ENCODE results near the gene BMI1.
A peak's percentile ranks its signal among the peaks of the same experiment; 100 is the strongest.
"Not testable (repeated sequence)": the region's sequence is repeated elsewhere in the genome, so short reads cannot be mapped to it uniquely, and the experiment has no call there.

The BMI1 gene

DNA sequence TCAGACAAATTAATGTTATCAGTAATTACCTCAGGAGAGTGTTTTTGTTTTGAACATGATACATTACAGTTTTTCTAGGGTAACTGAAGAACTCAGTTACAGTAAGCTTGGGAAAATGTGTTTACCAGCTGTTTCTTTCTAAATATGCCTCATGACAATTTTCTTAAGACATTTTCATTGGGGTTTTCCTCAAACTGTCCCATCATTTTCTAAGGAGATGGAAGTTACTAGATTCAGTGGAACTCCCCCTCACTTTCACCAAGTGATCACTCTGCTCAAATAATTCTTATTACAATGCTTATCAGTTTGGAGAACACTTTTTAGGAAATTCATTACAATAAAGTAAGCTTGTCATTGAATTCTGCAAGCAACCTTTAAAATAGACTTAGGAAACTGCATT, 18.0 kb downstream of the BMI1 start:
- FAIRE-seq (no peak), DNase-seq (ENCODE audit: low spot score) (no peak)

DNA sequence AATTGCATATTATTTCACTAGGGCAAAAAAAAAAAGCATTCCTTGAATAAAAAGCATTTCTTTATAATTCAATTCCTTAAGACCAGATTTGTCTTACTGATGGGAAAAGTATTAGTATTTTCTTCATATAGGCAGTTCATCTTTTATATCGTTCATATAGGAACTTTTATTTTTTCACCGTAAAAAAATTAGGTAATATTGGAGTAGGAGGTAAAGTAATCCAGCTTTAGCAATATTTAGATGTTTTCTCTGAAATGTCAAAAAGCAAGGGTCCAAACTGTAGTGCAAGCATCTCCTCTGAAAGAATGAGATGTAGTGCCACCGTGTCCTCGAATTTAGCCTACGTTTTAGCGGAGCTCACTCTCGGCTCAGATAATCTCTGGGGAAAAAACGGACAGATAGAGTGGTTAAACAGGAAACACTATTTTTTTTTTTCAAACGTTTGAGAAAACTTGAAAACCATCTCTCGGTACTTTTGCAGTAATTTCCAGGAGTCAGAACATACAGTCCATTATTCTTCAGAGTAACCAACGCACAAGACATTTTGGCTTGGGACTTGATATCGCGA, 18.9 kb downstream of the BMI1 start:
- FAIRE-seq (peak; percentile 63), DNase-seq (ENCODE audit: low spot score) (no peak)

DNA sequence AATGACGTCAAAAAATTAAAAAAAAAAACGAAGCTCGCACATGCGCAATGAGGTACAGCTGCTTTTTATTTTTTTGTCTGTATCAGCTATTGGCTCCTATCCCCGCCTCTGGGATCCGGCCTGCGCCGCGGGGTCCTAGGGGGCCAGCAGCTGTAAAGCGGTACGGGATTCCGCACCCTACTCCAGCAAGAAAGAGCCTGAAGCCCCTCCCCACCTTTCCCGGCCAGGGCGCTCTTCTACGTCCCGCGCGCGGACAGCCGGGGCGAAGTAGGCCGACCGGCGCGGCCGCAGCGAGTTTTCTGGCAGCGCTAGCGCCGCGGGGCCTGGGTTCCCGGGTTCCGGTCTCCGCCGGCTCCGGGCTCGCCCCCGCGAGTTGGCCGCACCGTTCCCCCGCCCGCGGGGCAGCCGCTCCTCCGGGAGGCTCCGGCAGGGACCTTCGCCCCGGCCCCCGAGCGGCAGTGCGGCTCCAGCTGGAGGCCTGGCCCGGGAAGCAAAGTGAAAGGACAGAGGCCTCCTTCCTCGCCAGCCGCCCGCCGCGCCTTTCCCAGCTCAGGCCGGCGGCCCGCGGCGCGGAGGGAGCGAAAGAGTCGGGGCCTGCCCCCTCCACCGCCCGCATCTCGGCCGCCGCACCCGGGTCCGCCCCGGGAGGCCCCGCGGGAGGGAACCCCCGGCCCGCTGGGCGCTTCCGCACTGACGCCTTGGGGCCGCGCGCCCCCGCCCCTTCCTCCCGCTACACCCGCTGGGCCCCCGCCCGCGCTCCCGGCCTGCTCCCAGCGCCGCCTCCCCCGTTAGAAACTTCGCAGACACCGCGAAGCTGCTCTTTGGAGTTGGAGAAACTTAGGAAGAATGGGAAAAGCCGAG, 19.7 kb downstream of the BMI1 start:
- FAIRE-seq = no peak
- DNase-seq (ENCODE audit: low spot score) = peak; percentile 68

DNA sequence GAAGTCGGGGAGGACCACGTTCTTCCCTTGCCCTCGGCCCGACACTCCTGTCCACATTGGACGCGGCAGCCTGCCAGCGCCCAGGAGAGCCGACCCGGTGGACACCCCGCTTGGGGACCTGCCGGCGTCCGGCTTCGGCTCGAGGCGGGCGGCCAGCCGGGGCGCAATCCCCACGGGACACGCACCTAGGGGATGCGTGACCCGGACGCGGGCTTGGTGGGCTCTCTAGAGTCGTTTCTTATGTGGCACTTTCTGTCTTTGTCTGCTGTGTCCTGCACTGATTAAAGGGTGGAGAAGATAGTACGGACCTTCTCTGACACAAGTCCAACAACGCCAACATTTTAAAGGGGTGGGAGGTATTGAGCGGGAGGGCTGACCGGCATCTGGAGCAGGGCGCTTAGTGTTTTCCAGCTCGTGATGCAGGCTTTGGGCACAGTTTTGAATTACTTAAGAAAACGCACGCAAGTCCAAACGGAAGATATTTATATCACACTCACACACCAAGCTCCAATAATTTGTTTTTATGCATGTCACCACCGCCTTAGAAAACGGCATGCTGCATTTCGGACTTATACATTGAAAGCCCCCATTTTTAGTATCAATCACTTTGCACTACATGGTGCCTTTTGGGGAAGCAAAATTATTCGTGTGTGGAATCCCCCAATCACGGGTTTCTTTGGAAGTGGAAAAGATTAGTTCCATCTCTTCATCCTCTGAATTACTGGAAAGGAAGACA, 20.5 kb downstream of the BMI1 start:
- DNase-seq (ENCODE audit: low spot score) (no peak), FAIRE-seq (no peak)

DNA sequence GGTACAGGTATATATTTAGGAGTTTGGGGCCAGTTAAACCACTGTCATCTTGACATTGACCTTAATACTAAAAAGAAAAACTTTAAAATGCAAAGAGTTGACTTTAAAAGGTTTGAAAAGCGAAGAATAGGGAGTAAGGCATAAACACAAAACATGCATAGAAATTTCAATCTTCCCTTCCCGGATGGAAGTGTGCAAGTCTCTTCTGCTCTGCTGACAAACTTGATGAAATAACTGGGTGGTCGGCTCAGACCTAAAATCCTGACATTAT, 21.0 kb downstream of the BMI1 start:
- no peak for FAIRE-seq
- no peak for DNase-seq (ENCODE audit: low spot score)

DNA sequence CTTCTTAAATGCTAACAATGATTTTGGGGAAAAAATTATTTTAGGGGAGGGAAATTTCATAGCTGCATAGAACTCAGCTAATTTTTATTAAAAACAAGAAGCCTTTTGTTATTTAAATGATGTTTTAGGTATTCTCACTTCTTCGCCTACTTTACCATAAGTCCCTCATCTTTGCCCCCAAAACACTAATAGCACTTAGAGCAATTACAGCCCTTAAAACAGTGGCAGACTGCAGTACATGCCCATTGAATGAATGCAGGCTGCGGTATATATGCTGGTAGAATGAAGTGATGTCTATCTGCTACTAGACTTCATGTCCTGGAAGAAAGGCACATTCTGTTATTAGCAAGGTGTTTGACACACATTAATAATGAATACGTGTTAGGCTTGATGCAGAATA, 21.5 kb downstream of the BMI1 start:
- DNase-seq (ENCODE audit: low spot score) (no peak), FAIRE-seq (no peak)

DNA sequence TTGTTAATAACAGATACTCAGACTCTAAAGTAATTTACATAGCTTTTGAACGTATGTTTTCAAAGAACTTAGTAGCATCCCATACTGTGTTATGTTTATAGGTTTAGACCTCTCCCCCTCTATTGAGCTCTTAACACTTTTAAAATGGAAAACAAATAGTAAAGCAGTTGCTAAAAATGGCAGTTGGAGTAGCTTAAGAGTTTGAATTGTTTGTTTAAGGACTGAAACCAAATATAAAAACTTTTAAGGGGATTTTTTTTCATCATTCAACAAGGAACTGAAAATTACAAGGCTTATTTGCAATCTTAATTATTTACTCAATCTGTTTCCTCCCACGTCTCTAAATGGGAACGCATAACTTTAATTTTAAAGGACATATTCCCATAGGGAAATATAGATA, 22.8 kb downstream of the BMI1 start:
- DNase-seq (ENCODE audit: low spot score) = no peak
- no peak for FAIRE-seq

DNA sequence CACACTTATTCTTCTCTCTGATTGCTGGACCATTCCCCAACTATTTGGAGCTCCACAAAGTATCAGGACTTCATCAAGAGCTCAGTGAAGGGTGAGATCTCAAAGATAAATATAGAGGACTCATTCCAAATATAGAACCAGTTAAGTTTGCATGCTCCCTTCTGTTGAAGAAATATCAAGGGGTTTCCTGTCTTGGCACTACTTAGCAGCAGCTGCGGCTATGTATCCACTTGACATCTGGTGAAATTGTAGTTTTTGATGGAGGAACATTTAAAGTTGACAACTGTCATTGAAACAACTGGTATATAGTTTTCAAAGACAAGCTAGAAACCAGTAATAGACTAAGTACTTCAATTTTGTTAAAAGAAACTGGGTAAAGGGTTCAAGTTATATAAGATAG, 23.4 kb downstream of the BMI1 start:
- FAIRE-seq (no peak), DNase-seq (ENCODE audit: low spot score) (no peak)

DNA sequence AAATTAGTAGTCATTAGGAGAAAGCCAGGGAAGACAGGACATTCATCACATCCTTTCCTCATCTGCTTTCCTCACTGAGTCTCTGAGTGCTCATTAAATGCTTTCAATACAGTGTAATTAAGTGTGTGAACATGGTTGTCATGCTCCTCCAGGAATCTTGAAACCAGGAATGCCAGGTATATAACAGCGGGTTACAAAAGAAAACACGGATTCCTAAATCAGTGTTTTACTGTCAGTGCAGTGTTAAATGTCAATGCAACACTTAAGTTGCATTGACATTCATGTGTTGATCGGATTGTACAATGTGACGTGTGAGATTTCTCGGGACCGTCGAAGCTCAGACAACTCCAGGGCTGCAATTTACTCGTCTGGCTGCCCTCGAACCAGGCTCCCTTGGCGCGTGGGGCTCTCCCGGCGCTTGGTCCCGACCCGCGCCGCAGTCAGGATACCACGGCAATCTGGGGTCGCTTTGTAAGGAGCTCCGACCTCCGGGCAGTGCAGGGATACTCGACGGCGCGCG, 23.9 kb downstream of the BMI1 start:
- FAIRE-seq (no peak), DNase-seq (ENCODE audit: low spot score) (no peak)

DNA sequence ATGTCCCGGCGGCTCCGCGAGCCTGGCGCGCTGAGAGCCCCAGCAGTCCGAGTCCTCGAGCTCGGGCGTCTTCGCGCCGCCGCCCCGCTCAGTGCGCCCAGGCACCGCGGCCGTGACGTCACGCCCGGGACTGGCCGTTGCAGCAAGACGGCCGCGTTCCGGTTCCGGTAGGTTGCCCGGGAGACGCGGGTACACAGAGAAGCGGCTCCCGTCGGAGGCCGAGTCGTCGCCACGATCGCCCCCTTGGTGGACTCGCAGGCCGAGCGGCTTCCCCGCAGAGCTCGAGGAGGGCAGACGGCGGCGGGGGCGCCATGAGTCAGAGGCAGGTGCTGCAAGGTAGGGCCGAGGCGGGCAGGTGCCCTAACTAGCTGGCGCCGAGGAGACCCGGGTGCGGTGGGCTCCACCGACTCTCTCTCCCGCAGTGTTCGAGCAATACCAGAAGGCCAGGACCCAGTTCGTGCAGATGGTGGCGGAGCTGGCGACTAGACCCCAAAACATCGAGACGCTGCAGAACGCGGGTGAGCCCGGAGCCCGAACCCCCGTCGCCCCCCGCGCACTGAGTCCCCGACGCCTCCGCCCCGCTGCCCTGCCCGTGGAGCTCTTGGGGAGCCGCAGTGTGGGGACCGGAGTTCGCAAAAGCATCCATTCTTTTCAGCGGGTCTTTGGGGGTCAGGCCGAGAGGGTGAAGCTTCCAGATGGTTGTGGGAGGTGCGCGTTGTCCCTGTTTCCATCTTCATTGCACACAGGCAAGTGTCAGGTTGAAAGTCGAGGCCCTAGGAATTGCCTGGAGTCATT, 24.6 kb downstream of the BMI1 start, which contains the start of gene SPAG6:
Gene SPAG6, plus strand, starts transcription at position 196 of the 795 bp plus-strand sequence. Its CDS starts 116 bp downstream, at position 312.
- FAIRE-seq (no peak), DNase-seq (ENCODE audit: low spot score) (no peak)

DNA sequence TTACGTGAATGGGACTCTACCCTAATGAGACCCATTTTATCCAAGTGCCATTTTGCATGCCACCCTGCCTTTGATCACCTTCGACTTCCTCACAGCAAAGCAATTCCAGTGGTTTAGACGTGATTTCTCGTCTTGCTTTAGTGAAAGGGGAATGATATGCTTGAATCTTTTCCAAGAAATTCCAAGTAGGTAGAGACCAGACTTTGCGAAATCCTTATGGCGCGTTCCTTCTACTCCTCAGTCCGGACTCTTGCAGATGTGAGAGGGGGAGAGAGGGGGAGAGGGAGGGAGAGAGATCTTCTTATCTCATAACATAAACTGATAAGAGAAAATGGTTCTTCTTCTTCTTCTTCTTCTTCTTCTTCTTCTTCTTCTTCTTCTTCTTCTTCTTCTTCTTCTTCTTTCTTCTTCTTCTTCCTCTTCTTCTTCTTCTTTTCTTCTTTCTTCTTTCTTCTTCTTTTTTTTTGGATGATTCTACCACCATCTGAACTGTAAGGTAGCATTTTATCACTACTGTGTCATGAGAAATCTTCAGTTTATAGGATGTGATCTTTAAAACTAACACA, 25.3 kb downstream of the BMI1 start:
- FAIRE-seq = no peak
- no peak for DNase-seq (ENCODE audit: low spot score)

DNA sequence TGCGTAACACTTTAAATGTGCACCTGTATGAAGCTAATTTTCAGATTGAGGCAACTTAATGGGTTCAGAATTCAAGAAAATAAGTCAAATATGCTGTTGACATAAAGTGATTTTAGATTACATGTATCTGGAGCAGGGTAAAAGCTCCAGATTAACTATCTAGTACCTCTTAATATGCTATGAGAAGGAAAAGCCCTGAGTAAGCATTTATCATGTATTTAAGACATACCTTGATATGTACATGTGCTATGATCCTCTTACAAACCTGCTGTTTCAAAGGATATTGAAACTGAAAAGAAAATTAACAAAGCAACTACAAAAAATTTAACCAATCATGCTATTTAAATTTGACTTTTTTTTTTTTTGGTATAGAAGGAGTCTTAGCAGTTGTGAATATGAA, 28.9 kb downstream of the BMI1 start:
- no peak for FAIRE-seq
- DNase-seq (ENCODE audit: low spot score) = no peak

DNA sequence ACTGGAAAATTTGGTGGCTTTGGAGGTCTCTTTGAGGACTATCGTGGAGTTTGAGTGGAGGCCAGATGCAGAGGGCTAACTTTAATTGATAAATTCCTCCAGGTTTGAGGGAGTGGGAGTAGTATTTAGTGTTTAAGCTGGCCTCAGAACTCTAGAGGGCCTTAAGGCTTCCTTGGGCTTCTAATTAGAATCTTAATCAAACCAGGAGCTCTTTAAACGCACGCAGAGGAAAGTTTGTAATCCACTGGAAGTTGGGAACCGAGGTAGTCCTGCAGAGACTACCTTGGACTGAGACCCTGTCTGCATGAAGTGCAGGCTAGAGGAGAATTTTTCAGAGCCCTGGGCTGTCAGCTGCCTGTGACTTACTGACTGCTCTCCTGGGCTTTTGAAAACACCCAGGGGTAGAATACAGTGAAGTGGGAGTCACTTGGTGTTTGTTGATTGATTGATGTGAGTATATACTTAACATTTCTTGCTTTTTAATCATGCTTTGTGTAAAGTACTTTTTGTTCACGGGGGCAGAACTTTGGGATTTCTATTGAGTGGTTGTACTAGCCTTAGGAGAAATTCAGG, 30.3 kb downstream of the BMI1 start:
- DNase-seq (ENCODE audit: low spot score) (no peak), FAIRE-seq (no peak)

DNA sequence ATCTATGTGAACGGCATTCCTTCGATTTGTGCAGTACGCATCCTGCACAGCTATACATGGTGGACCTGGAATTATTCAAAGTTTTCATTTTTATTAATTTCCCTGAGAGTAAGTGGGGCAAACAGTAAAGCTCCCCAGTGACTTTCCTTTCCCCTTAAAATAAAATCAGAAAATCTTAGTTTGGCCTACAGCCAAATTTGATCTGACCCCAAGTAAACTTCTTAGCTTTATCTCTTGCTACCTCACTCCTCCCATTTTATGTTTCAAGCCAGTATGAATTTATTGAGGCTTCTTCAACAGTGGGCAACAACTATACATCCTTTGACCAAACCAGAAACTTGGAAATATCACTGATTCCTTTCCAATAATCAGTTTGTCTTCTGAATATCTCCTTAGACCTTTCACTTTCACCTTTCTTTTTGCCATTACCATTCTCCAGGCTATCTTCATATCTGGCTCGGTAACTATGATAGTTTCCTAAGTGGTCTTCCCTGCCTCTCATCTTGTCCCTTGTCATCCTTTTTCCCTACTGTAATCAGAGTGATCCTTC, 35.5 kb downstream of the BMI1 start:
- FAIRE-seq (no peak), DNase-seq (ENCODE audit: low spot score) (no peak)

DNA sequence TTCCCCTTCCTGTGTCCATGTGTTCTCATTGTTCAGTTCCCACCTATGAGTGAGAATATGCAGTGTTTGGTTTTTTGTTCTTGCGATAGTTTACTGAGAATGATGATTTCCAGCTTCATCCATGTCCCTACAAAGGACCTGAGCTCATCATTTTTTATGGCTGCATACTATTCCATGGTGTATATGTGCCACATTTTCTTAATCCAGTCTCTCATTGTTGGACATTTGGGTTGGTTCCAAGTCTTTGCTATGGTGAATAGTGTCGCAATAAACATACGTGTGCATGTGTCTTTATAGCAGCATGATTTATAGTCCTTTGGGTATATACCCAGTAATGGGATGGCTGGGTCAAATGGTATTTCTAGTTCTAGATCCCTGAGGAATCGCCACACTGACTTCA, 36.9 kb downstream of the BMI1 start:
- FAIRE-seq; DNase-seq (ENCODE audit: low spot score): not testable (repeated sequence)

DNA sequence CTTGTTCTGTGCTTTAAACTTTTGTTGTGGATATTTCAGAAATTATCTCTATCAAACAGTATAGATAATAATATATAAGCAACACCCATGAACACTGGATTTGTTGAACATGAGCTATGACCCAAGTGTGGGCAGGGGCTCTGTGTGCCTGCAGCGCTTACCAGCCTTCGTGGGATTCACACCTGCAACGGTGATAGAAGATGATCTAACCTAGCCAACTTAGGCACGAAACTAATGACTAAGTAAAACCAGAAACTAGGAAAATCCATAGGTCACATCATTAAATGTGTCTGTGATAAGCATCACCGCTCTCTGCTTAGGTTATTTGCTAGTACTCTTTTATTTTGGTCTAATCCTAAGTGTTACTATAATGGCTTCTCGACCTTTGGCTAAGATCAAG, 42.4 kb downstream of the BMI1 start:
- no peak for FAIRE-seq
- DNase-seq (ENCODE audit: low spot score) = no peak

DNA sequence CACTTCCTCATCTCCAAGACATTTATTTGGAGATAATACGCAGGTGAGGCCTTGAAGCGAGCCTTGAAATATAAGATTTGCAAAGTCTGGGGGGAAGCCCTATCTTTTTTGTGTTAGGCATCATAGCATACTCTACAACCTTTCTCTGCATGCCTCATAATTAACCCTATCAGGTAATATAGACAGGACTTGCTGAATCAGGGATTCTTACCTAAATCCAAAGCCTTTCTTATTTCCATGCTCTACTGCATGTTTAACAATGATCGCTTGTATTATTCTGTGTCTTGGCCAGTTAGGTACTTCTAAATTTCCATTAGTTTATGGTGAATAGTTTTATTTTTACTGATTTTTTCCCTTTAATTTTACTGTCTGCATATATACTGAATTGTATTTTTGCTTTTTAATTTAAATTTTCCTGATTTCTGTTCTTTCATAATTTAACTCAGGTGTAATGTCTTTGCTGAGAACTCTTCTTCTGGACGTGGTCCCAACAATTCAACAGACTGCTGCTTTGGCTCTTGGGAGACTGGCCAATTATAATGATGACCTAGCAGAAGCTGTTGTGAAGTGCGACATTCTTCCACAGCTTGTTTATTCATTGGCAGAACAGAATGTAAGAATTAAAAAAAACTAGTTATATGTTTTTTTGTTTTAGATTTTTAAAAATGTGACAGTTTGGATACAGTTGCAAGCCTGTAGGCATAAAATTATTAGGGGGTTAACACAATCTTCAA, 43.7 kb downstream of the BMI1 start:
- DNase-seq (ENCODE audit: low spot score) = no peak
- no peak for FAIRE-seq

DNA sequence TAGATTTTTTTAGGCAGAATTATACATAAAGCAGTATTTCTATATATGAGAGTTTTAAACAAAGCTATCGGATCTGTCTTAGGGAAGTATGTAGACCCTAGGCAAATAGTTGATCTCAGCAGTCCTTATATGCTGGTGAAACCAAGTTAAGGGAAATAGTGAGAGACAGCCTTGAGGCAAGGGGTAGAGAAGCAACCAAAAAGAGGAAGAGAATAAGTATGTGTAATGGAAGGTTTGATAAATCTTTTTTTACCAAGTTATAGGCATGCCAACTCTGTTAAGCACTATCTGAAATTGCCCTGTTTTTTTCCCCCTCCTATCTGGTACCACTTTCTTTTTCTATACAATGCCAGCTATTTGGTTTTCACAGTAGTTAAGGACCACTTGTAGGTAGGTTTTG, 44.3 kb downstream of the BMI1 start:
- FAIRE-seq = no peak
- DNase-seq (ENCODE audit: low spot score) = no peak

DNA sequence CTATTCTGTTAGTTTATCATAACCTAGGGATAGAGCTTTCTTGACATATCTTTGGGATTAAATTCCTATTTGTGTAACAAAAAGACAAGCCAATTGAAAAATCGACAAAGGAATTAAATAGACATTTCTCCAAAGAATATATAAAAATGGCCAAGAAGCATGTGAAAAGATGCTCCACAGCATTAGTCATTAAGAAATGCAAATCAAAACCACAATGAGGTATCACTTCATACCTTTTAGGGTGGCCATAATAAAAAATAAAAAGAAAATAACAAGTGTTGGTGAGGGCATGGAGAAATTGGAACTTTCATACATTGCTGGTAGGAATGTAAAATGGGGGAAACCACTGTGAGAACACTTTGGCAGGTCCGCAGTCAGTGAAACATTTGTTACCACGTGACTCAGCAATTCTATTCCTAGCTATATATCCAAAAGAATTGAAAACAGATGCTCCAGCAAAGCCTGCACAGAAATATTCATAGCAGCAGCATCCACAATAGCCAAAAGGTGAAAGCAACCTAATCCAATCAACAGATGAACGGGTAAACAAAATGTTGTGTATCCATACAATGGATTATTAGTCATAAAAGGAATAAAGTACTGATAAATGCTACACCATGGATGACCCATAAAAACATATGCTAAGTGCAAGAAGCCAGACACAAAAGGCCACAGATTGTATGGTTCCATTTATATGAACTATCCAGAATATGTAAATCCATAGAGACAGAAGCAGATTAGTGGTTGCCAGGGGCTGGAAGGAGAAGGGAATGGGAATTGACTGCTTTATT, 44.9 kb downstream of the BMI1 start:
- DNase-seq (ENCODE audit: low spot score) = no peak
- no peak for FAIRE-seq
